ENCODE results near the gene CHST15.

- TF ChIP-seq EZH2 (IDR thresholded peaks at IDR 0.05; ENCODE audit: insufficient read depth, poor library complexity, severe bottlenecking): no peak
- TF ChIP-seq EZH2phosphoT487 (IDR thresholded peaks at IDR 0.05; ENCODE audit: insufficient read depth, low read depth): no peak
These were observed 80.4 kb downstream of the CHST15 start for GRCh38 chr10:124012991-124013390.
